GM19395 (cell line): ENCODE measurements around the gene RANBP17.
"Not testable (repeated sequence)": the region's sequence is repeated elsewhere in the genome, so short reads cannot be mapped to it uniquely, and the experiment has no call there.

ENCODE experiments used
- ATAC-seq: cut with Tn5 transposase; IDR thresholded peaks from one replicate; pipeline ENCODE4 v1.9.1; 2021; ENCODE audit warnings: mild to moderate bottlenecking, moderate library complexity; ENCODE audit not compliant: unreplicated experiment

RANBP17 gene

DNA sequence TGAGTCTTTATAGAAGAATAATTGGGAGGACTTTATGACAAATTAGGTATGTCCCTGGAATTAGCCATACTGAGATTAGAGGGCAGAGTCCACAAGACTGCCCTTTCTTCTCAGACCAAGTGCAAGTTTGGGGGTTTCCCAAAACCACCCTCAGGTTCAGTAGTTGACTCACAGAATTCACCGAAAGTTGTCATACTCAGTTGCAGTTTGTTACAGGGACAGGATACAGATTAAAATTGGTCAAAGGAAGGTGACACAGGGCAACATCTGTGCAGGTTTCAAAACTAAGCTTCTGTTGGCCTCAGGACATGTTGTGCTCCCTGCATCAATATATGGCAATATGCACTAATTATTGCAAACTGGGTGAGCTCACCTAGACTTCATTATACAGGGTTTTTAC, 3.8 kb downstream of the RANBP17 start:
- peak; percentile 71 for ATAC-seq

DNA sequence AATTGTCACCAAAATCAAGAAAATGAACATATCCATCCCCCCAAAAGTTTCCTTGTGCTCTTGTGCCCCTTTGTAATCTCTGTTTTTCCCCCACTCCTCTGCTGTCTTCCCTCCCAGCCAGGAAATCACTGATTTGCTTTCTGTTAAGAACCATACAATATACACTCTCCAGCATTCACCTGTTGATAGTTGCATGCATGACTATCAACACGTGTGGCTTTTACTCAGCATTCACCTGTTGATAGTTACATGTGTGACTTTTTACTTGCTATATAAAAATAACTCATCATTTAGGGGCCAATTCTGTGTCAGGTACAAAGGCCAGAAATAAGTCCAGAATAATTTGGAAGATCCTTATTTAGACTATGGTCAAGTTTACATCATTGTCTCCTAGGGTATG, 6.0 kb downstream of the RANBP17 start:
- ATAC-seq, result no peak

DNA sequence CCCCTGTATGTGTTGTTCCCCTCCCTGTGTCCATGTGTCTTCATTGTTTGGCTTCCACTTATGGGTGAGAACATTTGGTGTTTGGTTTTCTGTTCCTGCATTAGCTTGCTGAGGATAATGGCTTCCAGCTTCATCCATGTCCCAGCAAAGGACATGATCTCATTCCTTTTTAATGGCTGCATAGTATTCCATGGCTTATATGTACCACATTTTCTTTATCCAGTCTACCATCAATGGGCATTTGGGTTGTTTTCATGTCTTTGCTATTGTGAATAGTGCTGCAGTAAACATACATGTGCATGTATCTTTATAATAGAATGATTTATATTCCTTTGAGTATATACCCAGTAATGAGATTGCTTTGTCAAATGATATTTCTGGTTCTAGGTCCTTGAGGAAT, 8.6 kb downstream of the RANBP17 start:
- not testable (repeated sequence) for ATAC-seq

DNA sequence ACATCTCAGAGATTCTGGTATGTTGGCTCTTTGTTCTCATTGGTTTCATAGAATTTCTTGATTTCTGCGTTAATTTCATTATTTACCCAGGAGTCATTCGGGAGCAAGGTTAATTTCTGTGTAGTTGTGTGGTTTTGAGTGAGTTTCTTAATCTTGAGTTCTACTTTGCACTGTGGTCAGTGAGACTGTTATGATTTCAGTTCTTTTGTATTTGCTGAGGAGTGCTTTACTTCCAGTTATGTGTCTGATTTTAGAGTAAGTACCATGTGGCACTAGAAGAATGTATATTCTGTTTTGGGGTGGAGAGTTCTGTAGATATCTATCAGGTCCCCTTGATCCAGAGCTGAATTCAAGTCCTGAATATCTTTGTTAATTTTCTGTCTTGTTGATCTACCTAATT, 12.2 kb downstream of the RANBP17 start:
- no peak for ATAC-seq

DNA sequence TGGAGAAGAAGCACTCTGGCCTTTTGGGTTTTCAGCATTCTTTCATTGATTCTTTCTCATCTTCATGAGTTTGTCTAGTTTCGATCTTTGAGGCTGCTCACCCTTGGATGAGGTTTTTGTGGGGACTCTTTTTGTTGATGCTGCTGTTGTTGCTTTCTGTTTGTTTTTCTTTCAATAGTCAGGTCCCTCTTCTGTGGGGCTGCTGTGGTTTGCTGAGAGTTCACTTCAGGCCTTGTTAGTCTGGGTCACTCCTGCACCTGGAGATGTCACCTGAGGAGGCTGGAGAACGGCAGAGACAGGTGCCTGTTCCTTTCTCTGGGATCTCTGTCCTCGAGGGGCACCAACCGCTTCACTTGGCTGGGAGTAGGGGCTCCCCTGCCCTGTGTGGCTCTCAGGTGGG, 14.0 kb downstream of the RANBP17 start:
- ATAC-seq, result no peak

DNA sequence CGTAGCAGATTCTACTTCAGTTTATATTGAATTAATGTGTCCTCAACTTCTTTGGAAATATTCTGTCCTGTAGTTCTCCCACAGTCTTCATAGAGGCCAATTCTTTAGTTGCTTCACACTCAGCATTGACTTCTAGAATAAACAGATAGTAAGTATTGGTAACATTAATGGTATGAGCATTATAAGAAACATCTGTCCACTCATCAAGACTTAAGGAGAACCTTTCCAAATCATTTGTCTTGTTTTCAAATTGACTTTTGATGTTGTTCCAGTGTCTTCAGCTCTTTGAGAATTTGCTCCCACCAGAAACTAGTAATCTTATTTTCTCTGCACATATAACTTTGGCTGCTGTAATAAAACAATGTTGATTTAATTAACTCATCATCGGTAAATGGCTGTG, 18.3 kb downstream of the RANBP17 start:
- no peak for ATAC-seq

DNA sequence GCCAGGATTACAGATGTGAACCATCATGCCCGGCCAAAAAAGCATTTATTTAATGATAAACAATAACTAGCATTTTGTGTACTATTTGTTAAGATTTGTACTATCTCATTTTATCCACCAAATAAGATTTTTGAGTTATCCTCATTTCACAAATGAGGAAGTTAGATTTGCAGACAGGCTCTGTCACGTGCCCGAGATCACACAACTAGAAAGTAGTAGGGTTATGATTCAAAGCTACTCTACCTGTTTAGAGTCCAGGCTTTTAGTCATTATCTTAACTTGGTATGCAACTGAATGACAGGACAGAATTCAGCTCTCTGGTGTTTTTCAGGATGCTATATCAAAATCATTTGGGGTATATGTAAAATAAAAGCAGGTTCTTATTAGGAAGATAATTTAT, 20.5 kb downstream of the RANBP17 start:
- no peak for ATAC-seq

DNA sequence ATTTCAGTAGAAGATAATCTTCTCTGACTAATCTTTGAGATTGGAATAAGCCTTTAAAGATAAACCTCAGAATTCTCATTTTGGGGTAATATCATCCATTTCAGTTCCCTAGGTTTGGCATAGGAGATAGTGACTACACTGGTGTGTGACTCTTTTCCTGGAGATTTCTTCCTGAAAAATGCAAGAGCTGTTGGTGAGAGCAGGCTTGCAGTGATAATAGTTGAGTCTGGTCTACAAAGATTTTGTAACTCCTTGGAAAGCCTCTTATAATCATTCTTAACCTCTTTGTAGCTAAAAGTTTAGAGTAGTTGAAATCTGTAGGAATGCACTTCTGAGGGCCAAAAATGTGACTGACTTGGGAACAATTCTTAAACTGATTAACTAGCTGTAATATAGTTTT, 23.4 kb downstream of the RANBP17 start:
- no peak for ATAC-seq

DNA sequence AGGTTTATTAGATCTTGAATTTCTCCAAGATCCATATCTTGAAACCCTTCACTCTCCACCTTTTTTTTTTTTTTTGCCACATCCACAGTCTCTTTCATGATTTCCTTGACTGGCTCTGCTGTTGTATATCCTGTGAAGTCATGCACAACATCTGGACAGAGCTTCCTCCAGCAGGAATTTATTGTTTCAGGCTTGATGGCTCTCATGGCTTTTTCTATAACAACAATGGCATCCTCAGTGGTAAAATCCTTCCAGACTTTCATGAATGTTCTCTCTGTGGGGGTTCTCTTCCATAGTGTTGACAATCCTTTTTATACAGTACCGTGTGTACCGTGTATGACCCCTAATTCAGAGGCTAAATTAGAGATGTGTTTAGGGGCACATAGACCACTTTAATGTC, 24.0 kb downstream of the RANBP17 start:
- no peak for ATAC-seq

DNA sequence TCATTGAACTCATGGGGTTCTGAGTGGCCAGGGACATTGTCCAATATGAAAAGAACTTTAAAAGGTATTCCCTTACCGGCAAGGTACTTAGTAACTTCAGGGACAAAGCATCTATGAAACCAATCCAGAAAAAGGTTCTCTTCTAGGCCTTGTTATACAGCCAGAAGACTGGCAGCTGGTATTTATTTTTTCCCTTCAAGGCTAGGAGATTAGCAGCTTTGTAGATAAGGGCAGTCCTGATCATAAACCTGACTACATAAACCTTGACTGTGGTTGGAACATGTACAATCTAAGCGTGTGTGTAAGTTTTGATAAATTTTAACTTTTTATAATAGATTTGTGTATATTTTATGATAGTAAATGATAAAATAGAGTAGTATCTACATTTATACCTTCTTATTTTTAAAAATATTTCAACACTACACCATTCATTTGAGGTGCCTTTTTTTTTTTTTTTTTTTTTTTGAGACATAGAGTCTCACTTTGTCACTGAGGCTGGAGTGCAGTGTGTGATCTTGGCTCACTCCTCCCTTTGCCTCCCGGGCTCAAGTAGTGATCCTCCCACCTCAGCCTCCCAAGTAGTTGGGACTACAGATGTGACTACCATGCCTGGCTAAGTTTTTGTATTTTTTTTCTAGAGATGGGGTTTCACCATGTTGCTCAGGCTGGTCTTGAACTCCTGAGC, 24.5 kb downstream of the RANBP17 start:
- ATAC-seq, result no peak

DNA sequence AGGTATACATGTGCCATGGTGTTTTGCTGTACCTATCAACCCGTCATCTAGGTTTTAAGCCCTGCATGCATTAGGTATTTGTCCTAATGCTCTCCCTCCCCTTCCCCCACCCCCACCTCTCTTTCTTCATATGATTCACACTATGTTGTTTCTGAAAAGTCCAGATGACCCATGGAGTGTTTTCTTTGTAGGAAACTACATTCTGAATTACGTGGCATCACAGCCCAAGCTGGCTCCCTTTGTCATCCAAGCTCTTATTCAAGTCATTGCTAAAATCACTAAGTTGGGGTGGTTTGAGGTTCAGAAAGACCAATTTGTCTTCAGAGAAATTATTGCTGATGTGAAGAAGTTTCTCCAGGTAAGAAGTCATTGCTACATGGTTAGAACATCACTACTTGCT, 30.4 kb downstream of the RANBP17 start:
- no peak for ATAC-seq

DNA sequence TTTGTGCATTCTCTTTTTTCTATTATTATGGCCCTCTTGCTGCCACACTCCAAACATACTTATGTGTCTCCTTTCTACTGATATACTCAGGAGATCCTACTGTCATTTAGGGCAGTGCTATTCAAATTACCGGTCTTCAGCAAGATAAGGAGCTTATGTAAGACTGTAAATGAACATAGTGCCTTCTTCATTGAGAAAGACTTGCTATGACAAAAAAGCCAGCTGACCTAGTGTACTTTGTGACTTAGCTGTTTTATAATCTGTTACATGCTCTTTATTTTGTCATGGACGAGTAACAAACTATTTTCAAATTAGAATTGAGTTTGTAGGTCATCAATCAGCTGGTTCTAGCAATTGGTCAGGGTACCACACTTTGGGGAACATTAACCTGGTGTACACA, 32.8 kb downstream of the RANBP17 start:
- ATAC-seq, result no peak

DNA sequence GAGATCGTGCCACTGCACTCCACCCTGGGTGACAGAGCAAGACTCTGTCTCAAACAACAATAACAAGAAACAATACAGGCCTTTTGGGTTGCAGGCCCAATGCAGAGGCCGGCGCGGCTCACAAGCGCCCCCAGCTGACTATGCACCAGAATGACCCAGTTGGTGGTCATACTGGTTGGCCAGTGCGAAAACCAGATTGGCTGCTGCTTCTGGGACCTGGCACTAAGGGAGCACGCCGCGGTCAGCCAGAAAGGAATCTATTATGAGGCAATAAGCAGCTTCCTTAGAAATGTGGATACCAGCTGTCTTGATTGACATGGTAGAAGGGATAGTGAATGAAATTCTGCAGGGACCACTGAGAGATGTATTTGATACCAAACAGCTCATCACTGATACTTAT, 35.0 kb downstream of the RANBP17 start:
- ATAC-seq, result no peak

DNA sequence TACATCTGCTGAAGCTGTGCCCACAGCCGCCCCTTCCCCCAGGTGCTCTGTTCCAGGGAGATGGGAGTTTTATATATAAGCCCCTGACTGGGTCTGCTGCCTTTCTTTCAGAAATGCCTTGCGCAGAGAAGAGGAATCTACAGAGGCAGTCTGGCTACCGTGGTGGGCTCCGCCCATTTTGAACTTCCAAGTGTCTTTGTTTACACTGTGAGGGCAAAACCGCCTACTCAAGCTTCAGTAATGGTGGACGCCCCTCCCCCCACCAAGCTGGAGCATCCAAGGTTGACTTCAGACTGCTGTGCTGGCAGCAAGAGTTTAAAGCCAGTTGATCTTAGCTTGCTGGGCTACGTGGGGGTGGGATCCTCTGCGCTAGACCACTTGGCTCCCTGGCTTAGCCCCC, 41.3 kb downstream of the RANBP17 start:
- ATAC-seq, result no peak

DNA sequence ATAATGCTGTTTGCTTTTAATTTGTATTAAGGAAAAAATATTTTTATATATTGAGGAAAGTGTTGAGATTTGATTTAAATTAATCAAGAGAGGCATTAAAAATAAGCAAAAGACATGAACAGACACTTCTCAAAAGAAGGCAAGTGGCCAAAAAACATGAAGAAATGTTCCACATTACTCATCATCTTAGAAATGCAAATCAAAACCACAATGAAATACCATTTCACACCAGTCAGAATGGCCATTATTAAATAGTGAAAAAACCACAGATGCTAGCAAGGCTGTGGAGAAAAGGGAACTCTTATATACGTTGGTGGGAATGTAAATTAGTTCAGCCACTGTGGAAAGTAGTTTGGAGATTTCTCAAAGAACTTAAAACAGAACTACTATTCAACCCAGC, 45.9 kb downstream of the RANBP17 start:
- no peak for ATAC-seq

DNA sequence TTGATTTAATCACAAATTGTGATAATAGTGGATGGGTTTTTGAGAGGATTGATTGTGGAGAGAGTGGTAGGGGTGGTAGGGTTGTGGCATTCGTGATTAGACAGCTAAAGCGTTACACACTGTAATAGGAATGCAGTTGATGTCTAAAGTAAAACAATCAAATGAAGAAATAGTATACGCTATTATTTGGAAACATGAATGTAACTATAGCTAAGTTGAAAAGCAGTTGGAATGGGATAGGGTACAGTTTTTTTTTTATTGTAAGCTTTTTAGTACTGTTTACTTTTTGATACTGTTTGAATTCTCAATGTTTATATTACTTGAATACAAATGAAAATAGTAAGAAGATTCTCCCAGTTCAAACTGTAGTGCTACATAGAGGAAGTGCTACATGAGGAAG, 51.8 kb downstream of the RANBP17 start:
- ATAC-seq, result no peak

DNA sequence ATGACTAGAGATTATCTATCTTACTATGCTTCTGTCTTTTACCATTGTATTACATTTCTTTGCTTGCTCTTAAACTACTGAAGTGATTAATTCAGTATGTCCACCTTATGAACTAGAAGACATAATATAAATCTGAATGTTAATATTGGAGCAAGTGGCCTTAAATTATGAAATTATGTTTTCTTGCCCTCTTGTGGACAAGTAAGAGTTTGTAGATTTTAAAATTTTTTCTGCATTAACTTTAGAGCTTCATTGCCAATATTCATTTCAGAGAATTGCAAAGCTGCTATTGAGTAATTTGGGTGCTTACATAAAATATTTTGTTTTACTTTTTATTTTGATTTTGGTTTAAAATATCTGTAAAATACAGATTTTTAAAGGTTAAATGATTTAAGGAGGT, 55.3 kb downstream of the RANBP17 start:
- no peak for ATAC-seq

DNA sequence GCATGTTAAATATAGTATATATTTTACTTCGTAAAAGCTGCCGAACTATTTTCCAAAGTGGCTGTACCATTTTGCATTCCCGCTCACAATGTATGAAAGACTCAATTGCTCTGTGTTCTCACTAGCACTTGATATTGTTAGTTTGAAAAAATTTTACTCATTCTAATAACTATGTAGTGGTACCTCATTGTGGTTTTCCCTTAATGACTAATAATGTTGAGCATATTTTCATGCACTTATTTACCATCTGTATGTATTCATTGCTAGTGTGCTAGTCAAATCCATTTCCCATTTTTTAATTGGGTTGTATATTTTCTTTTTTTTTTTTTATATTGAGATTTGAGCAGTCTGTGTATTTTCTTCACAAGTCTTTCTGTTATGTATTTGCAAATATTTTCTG, 58.4 kb downstream of the RANBP17 start:
- ATAC-seq, result no peak

DNA sequence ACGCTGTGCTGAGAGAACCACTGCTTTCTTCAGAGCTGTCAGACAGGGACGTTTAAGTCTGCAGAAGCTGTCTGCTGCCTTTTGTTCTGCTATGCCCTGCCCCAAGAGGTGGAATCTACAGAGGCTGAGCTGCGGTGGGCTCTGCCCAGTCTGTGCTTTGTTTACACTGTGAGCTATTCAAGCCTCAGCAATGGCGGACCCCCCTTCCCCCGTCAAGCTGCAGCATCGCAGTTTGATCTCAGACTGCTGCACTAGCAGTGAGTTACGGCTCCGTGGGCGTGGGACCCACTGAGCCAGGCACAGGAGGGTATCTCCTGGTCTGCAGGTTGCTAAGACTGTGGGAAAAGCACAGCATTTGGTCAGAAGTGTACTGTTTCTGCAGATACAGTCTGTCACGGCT, 60.5 kb downstream of the RANBP17 start:
- ATAC-seq, result not testable (repeated sequence)

DNA sequence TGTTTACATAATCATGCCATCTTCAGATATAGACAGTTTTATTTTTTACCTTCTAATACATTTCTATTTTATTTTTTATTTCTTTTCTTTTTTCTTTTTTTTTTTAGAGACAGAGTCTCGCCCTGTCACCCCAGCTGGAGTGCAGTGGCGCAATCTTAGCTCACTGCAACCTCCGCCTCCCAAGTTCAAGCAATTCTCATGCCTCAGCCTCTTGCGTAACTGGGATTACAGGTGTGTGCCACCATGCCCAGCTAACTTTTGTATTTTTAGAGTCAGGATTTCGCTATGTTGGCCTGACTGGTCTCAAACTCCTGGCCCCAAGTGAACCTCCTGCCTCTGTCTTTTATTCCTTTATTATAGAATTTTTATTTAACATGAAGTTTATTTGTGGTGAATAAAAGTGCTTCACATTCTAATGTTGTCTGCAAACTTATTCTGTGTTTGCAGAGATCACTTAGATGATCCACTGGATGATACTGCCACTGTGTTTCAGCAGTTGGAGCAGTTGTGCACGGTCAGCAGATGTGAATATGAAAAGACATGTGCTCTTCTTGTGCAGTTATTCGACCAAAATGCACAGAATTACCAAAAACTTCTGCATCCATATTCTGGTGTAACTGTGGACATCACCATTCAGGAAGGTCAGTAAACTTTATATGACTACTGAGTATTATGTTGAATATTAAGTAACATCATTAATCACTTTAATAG, 62.2 kb downstream of the RANBP17 start:
- no peak for ATAC-seq

DNA sequence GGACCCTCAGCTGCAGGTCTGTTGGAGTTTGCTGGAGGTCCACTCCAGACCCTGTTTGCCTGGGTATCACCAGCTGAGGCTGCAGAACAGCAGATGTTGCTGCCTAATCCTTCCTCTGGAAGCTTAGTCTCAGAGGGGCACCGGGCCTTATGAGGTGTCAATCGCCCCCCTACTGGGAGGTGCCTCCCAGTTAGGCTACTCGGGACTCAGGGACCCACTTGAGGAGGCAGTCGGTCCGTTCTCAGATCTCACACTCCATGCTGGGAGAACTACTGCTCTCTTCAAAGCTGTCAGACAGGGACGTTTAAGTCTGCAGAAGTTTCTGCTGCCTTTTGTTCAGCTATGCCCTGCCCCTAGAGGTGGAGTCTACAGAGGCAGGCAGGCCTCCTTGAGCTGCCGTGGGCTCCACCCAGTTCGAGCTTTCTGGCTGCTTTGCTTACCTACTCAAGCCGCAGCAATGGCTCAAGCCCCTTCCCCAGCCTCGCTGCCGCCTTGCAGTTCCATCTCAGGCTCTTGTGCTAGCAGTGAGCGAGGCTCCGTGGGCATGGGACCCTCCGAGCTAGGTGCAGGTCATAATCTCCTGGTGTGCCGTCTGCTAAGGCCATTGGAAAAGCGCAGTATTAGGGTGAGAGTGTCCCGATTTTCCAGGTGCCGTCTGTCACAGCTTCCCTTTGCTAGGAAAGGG, 73.9 kb downstream of the RANBP17 start:
- ATAC-seq, result not testable (repeated sequence)

DNA sequence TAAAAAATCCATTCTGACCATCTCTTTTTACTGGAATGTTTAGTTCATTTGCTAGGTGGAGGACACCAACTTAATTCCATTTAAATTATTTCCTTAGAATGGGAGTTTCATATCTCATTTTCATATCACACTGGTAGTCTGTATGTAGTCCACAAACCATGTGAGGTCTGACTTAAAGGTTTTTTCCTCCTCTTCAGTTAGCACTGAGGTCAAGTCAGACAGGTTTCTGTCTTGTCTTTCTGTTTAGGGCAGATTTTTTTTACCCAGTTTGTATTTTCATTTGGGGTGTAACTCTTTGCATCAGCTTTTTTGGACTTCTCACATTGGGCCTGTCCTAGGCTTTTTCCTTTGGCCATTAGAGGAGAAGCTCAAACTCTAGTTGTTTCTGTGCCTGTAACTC, 75.3 kb downstream of the RANBP17 start:
- ATAC-seq, result no peak
